Articular chondrocyte of knee joint (primary cell): ENCODE measurements around the gene NPC1L1. TPM values are rescaled to one million over a fixed set of nuclear protein-coding genes. Genes with fewer than 3 reads are reported as not detected.

Experiments used
- small RNA-seq: library from RNA; depleted of rRNA; stranded (forward); fragments of <200 nt; gene quantifications from one replicate; pipeline ENCODE3, GENCODE V24; 2012
- total RNA-seq: library from RNA; depleted of rRNA; stranded (reverse); fragments of >200 nt; gene quantifications from 2 replicates; pipeline ENCODE4 v1.2.3, GENCODE V29; 2012

The NPC1L1 gene
- total RNA-seq, result under 0.01 TPM in 1 of 2 replicates, not detected in the other

GRCh38 chr7:44541028-44541869 lies at the start of gene NPC1L1:
Gene NPC1L1, minus strand, starts transcription at chr7:44541330. Its CDS starts 71 bp downstream, at chr7:44541259.

GRCh38 chr7:44581879-44582603 lies 40.9 kb upstream of the NPC1L1 start, which contains the start of gene TMED4:
Gene TMED4, minus strand, starts transcription at chr7:44582231. Its CDS starts 25 bp downstream, at chr7:44582206.

GRCh38 chr7:44573464-44574286 lies 32.5 kb upstream of the NPC1L1 start, which contains the start of gene DDX56:
Gene DDX56, minus strand, starts transcription at chr7:44573908. Its CDS starts 13 bp downstream, at chr7:44573895.

GRCh38 chr7:44490351-44491200 lies 50.6 kb downstream of the NPC1L1 start, which contains the start of gene NUDCD3:
Gene NUDCD3, minus strand, starts transcription at chr7:44490658. Its CDS starts 58 bp downstream, at chr7:44490600.

Small RNAs within 50 kb of the gene (small RNA-seq; reads per million reads assigned to genes)
- not detected for gene RNU6-1097P

Other genes with a start within 250 kb of the NPC1L1 start
- gene CAMK2B, start 215.7 kb downstream of the NPC1L1 start, total RNA-seq, result 0.26 and 0.54 TPM in 2 replicates
- gene NUDCD3, start 50.7 kb downstream of the NPC1L1 start, total RNA-seq, result 42.1 and 51.2 TPM in 2 replicates
- gene DDX56, start 32.6 kb upstream of the NPC1L1 start, total RNA-seq, result 39.1 and 41.4 TPM in 2 replicates
- 75.7 and 92.9 TPM in 2 replicates for gene TMED4, start 40.9 kb upstream of the NPC1L1 start, total RNA-seq
- gene OGDH, start 65.3 kb upstream of the NPC1L1 start, total RNA-seq, result 116 and 126 TPM in 2 replicates
- gene ZMIZ2, start 207.5 kb upstream of the NPC1L1 start, total RNA-seq, result 10.3 and 16.3 TPM in 2 replicates